Activated CD8-positive, alpha-beta memory T cell treated with anti-CD3 and anti-CD28 coated beads, Interleukin-2, amount 50 U/mL, for 1 hour (primary cell): ENCODE measurements around the gene ZNF677.
"Not testable (repeated sequence)": the region's sequence is repeated elsewhere in the genome, so short reads cannot be mapped to it uniquely, and the experiment has no call there.

Experiments used
- DNase-seq: peaks from one replicate; pipeline ENCODE4 v3.0.0-alpha.2; 2020; ENCODE audit errors: extremely low read depth

Gene ZNF677

DNA sequence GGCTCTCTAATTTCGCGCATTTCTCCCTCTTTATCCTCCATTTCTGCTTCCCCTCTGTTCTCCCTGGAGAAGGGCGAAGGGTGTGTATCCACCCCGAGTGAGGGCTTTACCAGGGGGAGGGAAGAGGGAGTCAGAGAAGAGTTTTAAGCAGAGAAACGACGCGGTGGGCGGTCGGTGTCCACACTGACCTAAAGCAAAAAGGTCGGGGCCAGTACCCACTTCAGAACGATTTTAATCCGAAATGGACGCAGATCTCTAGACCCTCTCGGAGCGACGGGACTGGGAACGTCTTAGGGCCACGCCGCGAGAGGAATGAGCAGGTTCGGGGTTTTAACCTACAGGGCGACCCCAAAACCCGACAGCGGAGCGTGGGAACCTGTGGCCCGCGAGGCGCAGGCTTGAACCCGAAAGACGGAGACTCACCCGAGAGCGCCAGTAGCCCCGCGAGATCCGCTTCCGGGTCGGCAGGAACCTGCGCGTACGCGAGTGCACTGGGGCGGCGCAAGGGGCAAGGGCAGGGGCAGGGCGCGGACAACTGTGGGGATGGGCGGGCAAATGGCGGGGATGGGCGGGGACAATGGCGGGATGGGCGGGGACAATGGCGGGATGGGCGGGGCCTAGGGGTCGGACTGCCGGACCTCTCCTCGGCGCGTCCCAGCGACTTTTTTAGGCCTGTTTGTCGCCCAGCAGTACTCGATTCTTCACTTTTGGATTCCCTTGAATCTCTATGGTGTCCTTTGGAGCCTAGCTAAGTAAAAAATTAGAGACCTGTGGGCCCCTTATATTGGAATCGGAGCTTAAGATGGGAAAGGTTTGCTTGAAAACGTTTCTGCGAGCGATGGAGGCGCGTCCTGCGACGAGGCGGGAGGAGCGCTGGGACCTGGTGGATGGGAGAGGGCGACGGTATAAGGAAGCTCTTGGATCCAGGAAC lies at the start of gene ZNF677:
Gene ZNF677 (minus strand): TSS at position 463 of the 931 bp plus-strand sequence. CDS start 3,323 bp downstream, outside the sequence.
- DNase-seq: peak; percentile 60

DNA sequence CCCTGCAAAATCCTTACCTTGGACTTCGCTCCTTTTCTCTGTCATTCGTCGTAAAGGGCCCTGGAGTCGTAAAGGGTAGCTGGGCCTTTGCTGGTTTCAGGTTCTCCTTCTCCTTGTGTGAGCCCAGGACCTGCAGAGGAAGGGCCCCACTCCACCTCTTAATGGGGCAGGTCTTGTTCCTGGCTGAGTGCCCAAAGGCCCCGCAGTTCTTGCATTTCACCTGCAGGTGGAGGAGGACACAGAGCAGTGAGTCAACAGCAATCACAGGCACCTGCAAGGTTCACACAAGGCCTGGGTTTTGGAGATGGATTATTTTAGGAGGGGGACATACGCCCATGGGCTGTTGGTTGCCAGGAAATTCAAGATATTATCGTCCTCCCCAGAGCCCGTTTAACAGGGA lies 46.7 kb upstream of the ZNF677 start:
- DNase-seq: not testable (repeated sequence)

DNA sequence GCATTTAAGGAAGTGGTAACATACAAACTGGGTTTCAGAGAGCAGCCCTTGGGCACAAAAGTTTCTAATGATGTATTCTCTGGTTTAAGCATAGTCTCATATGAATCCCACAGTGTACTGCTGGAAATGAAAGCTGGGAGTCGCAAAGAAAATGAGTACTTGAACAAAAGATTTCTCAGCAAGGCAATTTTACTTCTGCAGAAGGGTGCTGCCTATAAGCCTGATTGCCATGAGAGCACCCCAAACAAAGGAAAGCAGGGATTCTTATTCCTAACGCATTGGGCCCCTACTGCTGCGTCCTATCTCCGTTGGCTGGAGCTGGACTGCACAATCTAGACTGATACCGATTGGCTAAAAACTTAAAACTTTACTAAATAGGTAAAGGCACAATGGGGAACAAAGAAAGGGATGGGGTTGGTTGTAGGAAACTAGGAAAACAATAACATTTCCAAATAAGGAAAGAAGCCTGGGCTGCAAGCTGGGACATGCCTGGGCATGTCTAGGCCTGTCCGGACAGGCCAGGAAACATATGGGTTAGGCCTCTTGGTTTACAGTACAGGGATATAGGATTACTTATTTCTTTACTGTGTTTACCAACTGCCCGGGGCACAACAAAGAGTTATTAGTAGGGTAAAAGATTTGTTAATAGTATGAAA lies 40.2 kb upstream of the ZNF677 start:
- DNase-seq: no peak

DNA sequence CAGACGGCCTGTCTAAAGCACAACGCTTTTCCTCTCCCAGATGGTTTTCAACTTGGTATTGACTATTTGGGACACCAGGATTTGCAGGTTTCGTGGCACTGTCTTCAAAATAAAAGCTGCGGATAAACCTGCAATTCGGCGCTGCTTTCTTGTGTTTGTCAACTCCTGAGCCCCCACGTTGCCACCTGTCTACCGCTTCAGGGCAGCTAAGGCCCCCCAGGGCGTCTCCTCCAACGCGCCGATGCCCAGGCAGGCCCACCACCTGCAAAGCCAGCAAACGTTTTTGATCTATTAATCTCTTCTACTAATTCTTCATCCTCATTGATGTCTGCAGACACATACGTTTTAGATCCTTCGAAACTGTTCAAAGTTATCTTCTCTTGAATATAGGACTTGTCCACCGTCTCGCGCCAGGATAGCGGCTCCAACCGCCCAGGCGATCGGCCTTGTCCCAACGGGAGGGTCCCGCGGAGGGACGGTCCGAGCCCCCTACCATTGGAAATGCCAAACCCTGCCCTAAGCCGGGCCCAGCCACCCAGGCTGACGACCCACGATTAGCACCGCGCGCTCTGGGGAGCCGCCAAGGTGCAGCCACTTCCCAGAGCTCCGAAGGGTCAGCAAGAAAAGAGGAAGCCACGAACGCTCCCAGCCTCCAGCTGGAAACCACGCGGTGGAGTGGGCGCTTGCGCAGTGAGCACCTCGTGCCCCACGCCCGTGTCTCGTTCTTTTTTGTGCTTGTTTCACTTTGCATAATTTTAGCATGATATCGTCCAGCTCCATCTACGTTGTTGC lies 36.3 kb upstream of the ZNF677 start:
- DNase-seq: no peak

DNA sequence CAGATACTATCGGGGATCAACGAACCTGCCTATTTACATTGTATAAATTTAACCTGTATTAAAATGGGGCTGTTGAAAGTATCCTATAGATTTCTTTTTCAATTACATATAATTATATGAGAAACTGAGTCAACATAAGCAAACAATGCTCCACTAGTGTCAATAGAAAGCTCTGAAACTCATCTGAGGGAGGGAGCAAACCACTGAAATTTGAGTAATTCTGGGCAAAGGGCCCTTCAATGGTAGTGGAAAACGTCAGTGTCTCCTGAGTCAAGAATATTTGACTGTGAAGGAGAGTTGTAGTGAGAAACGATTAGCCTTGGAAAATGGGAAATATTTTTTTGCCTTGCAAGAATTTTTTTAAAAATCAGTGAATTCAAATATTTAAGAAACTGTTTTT lies 30.4 kb upstream of the ZNF677 start:
- DNase-seq: no peak

DNA sequence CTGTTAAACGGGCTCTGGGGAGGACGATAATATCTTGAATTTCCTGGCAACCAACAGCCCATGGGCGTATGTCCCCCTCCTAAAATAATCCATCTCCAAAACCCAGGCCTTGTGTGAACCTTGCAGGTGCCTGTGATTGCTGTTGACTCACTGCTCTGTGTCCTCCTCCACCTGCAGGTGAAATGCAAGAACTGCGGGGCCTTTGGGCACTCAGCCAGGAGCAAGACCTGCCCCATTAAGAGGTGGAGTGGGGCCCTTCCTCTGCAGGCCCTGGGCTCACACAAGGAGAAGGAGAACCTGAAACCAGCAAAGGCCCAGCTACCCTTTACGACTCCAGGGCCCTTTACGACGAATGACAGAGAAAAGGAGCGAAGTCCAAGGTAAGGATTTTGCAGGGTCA lies 27.3 kb upstream of the ZNF677 start:
- DNase-seq: not testable (repeated sequence)

DNA sequence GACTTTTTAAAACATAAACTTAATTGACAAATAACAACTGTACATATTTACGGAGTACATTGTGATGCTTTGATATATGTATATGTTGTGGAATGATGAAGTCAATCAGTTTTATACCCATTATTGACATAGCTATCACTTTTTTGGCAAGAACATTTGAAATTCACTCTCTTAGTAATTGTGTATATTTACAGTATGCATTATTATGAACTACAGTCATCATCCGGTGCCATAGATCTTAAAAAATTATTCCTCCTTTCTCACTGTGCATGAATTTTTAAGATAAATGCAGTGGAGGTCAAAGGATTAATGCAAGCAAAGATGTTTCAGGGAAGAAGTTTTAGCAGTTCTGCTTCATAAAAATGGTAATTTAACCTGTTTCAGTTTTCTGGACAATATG lies 20.8 kb upstream of the ZNF677 start:
- DNase-seq: no peak

DNA sequence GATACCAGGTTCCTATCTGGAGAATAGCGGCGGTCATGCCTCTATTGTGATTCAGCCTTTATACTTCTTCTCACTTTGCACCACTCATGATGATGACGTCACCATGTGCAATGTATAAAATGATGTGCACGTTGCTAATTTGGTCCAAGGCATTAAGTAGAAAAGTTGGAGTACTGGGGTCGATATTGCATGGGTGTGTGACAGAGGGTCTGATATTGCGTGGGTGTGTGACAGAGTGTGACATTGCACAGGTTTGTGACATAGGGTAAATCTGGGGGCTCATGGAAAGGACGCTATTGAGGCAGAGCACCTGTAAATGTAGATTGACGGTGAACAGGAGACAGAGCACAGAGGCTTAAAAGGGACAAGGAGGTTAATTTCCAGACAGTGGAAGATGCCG lies 17.4 kb upstream of the ZNF677 start:
- no peak for DNase-seq

DNA sequence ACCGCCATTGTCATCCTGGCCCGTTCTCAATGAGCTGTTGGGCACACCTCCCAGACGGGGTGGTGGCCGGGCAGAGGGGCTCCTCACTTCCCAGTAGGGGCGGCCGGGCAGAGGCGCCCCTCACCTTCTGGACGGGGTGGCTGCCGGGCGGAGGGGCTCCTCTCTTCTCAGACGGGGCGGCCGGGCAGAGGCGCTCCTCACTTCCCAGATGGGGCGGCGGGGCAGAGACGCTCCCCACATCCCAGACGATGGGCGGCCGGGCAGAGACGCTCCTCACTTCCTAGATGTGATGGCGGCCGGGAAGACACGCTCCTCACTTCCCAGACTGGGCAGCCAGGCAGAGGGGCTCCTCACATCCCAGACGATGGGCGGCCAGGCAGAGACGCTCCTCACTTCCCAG lies 15.2 kb upstream of the ZNF677 start:
- not testable (repeated sequence) for DNase-seq

DNA sequence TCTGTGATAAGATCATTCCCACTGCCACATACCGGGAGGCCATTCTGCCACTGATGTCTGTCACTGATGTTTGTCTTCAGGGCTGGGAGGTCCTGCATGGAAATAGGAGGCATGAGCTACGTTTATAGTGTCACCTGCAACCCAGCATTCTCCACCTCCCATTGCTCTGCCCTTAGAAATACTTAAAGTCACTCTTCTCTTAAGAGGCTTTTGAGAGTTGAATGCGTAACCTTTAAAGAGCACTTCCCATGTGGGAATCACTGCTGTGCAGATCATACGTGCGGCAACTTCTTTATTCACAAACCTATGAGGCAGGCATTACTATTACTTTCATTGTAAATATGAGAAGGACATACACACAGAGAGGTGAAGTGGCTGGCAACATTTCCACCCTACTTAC lies 12.9 kb upstream of the ZNF677 start, which contains the start of gene VN1R4:
Gene VN1R4 (minus strand): TSS at position 101 of the 400 bp plus-strand sequence. CDS start 58 bp downstream, at position 43.
- DNase-seq: not testable (repeated sequence)

DNA sequence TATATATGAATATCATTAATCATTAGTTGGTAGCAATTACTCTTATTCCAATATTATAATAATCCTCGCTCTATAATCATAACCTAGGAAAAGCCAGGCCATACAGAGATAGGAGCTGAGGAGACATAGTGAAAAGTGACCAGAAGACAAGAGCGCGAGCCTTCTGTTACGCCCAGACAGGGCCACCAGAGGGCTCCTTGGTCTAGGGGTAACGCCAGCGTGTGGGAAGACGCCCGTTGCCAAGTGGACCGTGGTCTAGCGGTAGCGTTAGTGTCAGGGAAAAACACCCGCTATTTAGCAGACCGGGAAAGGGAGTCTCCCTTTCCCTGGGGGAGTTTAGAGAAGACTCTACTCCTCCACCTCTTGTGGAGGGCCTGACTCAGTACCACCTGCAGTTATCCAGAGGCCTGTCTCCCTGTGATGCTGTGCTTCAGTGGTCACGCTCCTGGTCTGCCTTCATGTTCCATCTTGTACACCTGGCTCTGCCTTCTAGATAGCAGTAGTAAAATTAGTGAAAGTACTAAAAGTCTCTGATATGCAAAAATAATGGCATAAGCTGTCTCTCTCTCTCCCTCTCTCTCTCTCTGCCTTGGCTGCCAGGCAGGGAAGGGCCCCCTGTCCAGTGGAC lies 3.2 kb upstream of the ZNF677 start, which contains the start of gene VN1R2:
Gene VN1R2 (plus strand): TSS at position 578 of the 628 bp plus-strand sequence. CDS start 84 bp downstream, outside the sequence.
- DNase-seq: not testable (repeated sequence)

DNA sequence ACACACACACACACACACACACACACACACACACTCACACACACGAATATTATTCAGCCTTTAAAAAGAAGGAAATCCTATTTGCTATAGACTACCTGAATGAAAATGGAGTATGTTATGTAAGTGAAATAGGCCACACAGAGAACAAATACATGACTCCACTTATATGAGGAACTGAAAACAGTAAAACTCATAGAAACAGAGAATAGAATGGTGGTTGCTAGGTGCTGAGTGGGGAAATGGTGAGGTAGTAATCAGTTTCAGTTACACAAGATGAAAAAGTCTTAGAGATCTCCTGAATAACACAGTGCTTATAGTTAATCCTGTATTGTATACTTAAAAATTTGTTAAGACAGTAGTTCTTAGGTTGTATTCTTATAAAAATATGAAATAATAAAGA lies 8.2 kb downstream of the ZNF677 start:
- no peak for DNase-seq

DNA sequence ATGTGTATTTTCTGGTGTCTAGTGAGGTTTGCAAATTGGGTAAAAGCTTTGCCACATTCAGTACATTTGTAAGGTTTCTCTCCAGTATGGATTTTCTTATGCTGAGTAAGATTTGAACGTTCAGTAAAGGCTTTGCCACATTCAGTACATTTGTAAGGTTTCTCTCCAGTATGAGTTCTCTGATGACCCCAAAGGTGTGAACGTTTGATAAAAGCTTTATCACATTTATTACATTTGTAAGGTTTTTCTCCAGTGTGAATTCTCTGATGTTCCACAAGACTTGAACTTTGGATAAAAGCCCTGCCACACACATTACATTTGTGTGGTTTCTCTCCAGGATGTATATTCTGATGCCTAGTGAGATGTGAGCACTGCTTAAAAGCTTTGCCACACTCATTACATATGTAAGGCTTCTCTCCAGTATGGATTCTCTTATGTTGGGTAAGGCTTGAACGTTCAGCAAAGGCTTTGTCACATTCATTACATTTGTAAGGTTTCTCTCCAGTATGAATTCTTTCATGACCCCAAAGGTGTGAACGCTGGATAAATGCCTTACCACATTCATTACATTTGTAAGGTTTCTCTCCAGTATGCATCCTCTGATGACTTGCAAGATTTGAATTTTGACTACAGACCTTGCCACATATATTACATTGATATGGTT lies 17.4 kb downstream of the ZNF677 start:
- DNase-seq: no peak

DNA sequence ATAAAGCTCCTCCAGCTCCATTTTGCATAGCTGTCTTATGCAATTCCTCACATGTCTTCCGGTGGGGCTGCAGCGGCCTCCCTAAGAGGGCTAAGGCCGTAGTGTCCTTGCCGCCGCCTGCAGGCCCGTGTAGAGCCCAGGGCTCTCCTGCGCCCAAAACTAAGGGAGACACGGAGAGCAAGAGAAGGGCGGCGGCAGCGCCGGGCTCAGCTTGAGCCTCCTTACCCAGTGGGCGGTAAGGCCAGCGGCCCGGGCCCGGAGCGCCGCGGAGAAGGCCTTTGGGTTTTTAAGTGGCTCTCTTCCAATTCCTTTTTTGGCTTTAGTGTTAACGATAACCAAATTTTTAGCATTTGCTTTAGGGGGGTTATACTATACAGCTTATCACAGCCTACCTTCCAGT lies 30.1 kb downstream of the ZNF677 start:
- no peak for DNase-seq

DNA sequence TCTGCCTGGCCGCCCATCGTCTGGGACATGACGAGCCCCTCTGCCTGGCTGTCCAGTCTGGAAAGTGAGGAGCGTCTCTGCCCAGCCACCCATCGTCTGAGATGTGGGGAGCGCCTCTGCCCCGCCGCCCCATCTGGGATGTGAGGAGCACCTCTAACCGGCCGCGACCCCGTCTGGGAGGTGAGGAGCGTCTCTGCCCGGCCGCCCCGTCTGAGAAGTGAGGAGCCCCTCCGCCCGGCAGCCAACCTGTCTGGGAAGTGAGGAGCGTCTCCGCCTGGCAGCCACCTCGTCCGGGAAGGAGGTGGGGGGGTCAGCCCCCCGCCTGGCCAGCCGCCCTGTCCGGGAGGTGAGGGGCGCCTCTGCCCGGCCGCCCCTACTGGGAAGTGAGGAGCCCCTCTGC lies 32.0 kb downstream of the ZNF677 start:
- DNase-seq: not testable (repeated sequence)

DNA sequence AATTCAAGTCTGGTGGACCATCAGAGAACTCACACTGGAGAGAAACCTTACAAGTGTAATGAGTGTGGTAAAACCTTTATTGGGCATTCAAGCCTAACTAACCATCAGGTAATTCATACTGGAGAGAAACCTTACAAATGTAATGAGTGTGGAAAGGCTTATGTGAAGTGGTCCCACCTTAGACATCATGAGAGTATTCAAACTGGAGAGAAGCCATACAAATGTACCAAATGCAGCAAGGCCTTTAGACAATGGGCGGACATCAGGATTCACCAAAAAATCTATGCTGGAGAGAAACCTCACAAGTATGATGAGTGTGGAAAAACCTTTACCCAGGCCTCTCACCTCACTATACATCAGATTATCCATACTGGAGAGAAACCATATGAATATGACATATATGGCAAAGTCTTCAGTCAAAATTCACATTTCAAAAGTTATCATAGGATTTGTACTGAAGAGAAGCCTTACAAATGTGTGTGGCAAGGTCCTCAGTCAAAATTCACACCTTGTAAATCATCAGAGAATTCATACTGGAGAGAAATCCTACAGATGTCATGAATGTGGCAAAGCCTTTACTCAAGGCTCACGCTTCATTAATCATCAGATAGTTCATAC lies 41.9 kb downstream of the ZNF677 start:
- DNase-seq: no peak

DNA sequence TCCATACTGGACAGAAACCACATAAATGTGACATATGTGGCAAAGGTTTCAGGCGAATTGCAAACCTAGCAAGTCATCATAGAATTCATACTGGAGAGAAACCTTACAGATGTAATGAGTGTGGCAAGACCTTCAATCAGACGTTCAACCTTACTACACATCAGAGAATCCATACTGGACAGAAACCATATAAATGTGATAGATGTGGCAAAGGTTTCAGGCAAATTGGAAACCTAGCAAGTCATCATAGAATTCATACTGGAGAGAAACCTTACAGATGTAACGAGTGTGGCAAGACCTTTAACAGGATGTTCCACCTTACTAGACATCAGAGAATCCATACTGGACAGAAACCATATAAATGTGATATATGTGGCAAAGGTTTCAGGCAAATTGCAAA lies 43.1 kb downstream of the ZNF677 start:
- DNase-seq: not testable (repeated sequence)

DNA sequence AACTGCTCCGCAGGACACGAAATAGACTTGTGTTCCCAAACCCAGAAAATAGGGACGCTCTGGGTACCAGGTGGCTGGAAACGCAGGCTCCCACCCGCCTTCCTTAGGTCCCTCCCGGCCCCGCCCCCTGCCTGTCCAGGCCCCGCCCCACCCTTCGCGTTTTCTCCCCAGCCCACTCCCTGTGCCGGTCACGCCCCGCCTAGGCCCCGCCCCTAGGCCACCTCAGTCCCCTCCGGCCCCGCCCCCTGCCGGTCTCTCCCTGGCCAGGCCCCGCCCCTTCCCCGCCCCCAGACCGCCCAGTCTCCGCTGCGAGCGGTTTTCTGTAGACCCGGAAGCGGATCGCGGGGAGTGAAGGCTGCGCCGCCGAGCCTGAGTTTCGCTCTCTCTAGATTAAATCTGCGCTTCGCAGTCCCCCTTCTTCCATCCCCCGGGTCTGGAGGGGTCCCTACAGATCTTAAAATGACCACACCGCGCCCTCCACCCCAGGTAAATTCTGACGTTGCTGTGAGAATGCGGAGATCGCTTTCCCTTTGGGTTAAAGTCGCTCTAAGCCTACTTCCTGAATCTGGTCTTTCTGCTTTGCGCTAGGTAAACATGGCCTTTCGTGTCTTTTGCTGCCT lies 57.8 kb downstream of the ZNF677 start:
- DNase-seq: peak; percentile 88

DNA sequence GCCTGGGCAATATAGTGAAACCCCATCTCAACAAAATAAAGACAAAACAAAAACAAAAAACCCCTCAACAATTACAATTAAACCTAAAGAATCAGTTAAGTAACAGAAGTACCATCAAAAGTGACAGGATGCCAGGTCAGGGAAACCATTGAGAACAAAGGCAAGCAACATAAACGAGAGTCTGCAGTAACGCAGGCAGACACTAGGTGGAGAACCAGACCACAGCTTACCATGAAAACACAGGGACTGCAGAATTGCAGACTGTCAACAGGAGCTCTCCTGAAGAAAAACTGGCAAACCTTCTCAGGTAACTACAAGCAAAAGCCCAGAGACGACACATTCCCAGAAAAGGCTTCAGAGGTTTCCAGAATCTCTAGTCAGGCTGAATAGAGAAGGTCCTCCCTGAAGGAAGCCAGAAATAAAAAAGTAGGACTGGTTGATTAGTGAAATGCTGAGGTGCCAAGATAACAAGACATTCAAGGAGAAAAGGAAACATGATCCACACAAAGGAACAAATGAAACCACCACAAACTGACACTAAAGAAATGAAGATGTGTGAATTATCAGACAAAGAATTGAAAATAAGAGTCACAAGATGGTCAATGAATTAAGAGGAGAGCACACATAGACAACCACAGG lies 59.3 kb downstream of the ZNF677 start:
- peak; percentile 26 for DNase-seq
